GM21576 (cell line): ENCODE measurements around the gene SPOCK3.

Experiments
- ATAC-seq: cut with Tn5 transposase; IDR thresholded peaks from one replicate; pipeline ENCODE4 v1.9.1; 2021; ENCODE audit warnings: mild to moderate bottlenecking, moderate library complexity; ENCODE audit not compliant: unreplicated experiment

SPOCK3 gene

DNA sequence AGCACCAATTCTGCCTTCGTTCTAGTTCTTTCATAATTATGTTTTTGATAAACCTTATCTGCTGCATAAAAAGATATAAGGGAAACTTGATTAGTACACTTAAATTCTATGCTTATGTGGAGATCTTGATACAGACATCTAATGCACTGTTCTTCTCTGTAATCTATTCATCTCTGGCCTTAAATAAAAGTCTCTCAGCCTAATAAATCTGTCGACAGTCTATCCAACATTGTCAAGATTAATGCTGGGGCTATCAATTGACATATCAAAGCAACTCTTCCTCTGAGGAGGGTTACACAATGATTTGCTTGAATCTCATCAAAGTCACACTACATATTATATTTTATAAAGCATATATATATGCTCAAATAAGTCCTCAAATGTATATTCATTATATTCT is 545.5 kb downstream of the SPOCK3 start:
- no peak for ATAC-seq

DNA sequence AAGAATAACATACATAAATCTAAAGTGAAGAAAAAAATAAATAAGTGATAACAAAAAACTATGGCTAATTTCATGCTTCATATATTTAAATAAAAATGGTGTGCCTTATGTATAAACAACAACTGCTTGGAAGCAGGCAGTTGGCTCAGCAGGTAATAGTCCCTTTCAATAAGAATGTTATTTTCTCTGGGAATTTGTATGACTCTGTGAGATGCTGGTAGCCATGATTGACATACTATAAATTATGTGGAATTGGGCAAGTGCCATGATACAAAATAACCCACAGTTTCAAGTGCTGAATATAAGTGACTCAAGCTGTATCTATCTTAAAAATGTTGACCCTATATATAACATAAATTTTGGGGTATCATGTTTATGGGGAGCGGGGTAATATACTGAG is 546.5 kb downstream of the SPOCK3 start:
- ATAC-seq, result no peak
